Measurements from ENCODE around the gene TMEM176B. TPM values are rescaled to one million over a fixed set of nuclear protein-coding genes. Genes with fewer than 3 reads are reported as not detected.

The TMEM176B gene
- total RNA-seq, 2 experiments from 2014 or later = 0.09 TPM; not detected in 1

- Histone ChIP-seq H2AFZ (ENCODE audit: low read length) (no peak overlapping the region), H4K20me1 (ENCODE audit: insufficient read depth, low read length) (0 out of 2 replicates have a peak, but pooled peaks cover 3% of the 10 kb centered on the region), H3K4me3 (ENCODE audit: low read depth, low read length, poor library complexity, severe bottlenecking) (no peak overlapping the region), H3K36me3 (ENCODE audit: insufficient read depth, low read length) (no peaks in the 10 kb centered on the region), H3K9me2 (ENCODE audit: insufficient read depth, low read length) (no peaks in the 10 kb centered on the region), H3K27ac (ENCODE audit: low read depth, low read length, poor library complexity, severe bottlenecking) (no peak overlapping the region), H3K4me1 (ENCODE audit: insufficient read depth, low read length, poor library complexity, severe bottlenecking) (no peaks in the 10 kb centered on the region), H3K79me2 (ENCODE audit: insufficient read depth, low read depth, low read length) (no peaks in the 10 kb centered on the region), H3K4me2 (ENCODE audit: low read length) (no peak overlapping the region), H3K9me3 (ENCODE audit: low read length) (no peaks in the 10 kb centered on the region)
- no peak for TF ChIP-seq EZH2phosphoT487 (IDR thresholded peaks at IDR 0.05; ENCODE audit: borderline replicate concordance, low read depth, low read length)
- TF ChIP-seq, protein P1, sequence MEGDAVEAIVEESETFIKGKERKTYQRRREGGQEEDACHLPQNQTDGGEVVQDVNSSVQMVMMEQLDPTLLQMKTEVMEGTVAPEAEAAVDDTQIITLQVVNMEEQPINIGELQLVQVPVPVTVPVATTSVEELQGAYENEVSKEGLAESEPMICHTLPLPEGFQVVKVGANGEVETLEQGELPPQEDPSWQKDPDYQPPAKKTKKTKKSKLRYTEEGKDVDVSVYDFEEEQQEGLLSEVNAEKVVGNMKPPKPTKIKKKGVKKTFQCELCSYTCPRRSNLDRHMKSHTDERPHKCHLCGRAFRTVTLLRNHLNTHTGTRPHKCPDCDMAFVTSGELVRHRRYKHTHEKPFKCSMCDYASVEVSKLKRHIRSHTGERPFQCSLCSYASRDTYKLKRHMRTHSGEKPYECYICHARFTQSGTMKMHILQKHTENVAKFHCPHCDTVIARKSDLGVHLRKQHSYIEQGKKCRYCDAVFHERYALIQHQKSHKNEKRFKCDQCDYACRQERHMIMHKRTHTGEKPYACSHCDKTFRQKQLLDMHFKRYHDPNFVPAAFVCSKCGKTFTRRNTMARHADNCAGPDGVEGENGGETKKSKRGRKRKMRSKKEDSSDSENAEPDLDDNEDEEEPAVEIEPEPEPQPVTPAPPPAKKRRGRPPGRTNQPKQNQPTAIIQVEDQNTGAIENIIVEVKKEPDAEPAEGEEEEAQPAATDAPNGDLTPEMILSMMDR (conservative IDR thresholded peaks at IDR 0.05; ENCODE audit: low read length) = no peak
- intact Hi-C loops (cut with micrococcal nuclease; ENCODE audit: unreplicated experiment) = no loop called here
- BruUV-seq (replicated peaks) = no TSS peak
- CTCF ChIA-PET (ENCODE audit: unreplicated experiment) = no interaction called here
- DNase-seq (ENCODE audit: low spot score) = no peak
- POLR2A ChIA-PET = no interaction called here
Observed at GRCh38 chr7:150748376-150748775, 51.8 kb downstream of the TMEM176B start.

- Histone ChIP-seq H3K36me3 (ENCODE audit: insufficient read depth, low read length) (no peaks in the 10 kb centered on the region), H3K27ac (ENCODE audit: low read depth, low read length, poor library complexity, severe bottlenecking) (no peak overlapping the region), H2AFZ (ENCODE audit: low read length) (no peak overlapping the region), H3K9me3 (ENCODE audit: low read length) (no peaks in the 10 kb centered on the region), H3K4me3 (ENCODE audit: low read depth, low read length, poor library complexity, severe bottlenecking) (no peak overlapping the region), H3K4me1 (ENCODE audit: insufficient read depth, low read length, poor library complexity, severe bottlenecking) (no peaks in the 10 kb centered on the region), H3K9me2 (ENCODE audit: insufficient read depth, low read length) (no peaks in the 10 kb centered on the region), H3K79me2 (ENCODE audit: insufficient read depth, low read depth, low read length) (no peaks in the 10 kb centered on the region), H4K20me1 (ENCODE audit: insufficient read depth, low read length) (0 out of 2 replicates have a peak, but pooled peaks cover 3% of the 10 kb centered on the region), H3K4me2 (ENCODE audit: low read length) (no peak overlapping the region)
- no peak for DNase-seq (ENCODE audit: low spot score)
- POLR2A ChIA-PET = no interaction called here
- BruUV-seq (replicated peaks) = no TSS peak
- CTCF ChIA-PET (ENCODE audit: unreplicated experiment) = no interaction called here
- TF ChIP-seq, protein P1 (conservative IDR thresholded peaks at IDR 0.05; ENCODE audit: low read length) = no peak
- no peak for TF ChIP-seq EZH2phosphoT487 (IDR thresholded peaks at IDR 0.05; ENCODE audit: borderline replicate concordance, low read depth, low read length)
- intact Hi-C loops (cut with micrococcal nuclease; ENCODE audit: unreplicated experiment) = no loop called here
Observed at GRCh38 chr7:150746921-150747320, 53.2 kb downstream of the TMEM176B start.

- DNase-seq (ENCODE audit: low spot score) = no peak
- TF ChIP-seq, protein P1 (conservative IDR thresholded peaks at IDR 0.05; ENCODE audit: low read length) = no peak
- no peak for TF ChIP-seq EZH2phosphoT487 (IDR thresholded peaks at IDR 0.05; ENCODE audit: borderline replicate concordance, low read depth, low read length)
- Histone ChIP-seq H3K4me2 (ENCODE audit: low read length) (no peak overlapping the region), H2AFZ (ENCODE audit: low read length) (no peak overlapping the region), H3K4me1 (ENCODE audit: insufficient read depth, low read length, poor library complexity, severe bottlenecking) (no peaks in the 10 kb centered on the region), H3K27ac (ENCODE audit: low read depth, low read length, poor library complexity, severe bottlenecking) (no peak overlapping the region), H4K20me1 (ENCODE audit: insufficient read depth, low read length) (0 out of 2 replicates have a peak, but pooled peaks cover 3% of the 10 kb centered on the region), H3K36me3 (ENCODE audit: insufficient read depth, low read length) (no peaks in the 10 kb centered on the region), H3K9me3 (ENCODE audit: low read length) (no peaks in the 10 kb centered on the region), H3K9me2 (ENCODE audit: insufficient read depth, low read length) (no peaks in the 10 kb centered on the region), H3K79me2 (ENCODE audit: insufficient read depth, low read depth, low read length) (no peaks in the 10 kb centered on the region), H3K4me3 (ENCODE audit: low read depth, low read length, poor library complexity, severe bottlenecking) (no peak overlapping the region)
- BruUV-seq (replicated peaks) = no TSS peak
- ChIA-PET CTCF (ENCODE audit: unreplicated experiment) (no interaction called here), POLR2A (no interaction called here)
- intact Hi-C loops (cut with micrococcal nuclease; ENCODE audit: unreplicated experiment) = no loop called here
Observed at GRCh38 chr7:150745876-150746275, 54.3 kb downstream of the TMEM176B start.

Data from OCI-LY7 (cell line).